HG02623 (cell line): ENCODE results near the gene SP8.

ENCODE experiments used
- ATAC-seq: cut with Tn5 transposase; IDR thresholded peaks from one replicate; pipeline ENCODE4 v1.9.1; 2021; ENCODE audit warnings: moderate library complexity; ENCODE audit not compliant: unreplicated experiment

Gene SP8

DNA sequence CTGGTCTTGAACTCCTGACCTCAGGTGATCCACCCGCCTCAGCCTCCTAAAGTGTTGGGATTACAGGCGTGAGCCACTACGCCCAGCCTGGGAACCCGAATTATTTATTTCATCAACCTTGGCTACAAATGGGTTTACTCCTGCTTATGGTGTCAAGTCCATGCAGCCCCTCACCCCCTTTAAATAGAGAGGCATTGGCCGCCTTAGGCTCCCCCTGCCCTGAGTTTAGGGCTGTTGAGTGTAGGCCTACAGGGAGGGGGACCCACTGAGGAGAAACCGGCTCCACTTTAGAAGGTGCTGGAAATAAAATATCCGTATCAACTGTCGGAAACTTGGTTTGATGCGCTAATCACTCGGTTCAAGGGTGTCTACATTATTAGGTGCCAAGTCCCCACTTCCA lies 8.7 kb upstream of the SP8 start:
- ATAC-seq: no peak

DNA sequence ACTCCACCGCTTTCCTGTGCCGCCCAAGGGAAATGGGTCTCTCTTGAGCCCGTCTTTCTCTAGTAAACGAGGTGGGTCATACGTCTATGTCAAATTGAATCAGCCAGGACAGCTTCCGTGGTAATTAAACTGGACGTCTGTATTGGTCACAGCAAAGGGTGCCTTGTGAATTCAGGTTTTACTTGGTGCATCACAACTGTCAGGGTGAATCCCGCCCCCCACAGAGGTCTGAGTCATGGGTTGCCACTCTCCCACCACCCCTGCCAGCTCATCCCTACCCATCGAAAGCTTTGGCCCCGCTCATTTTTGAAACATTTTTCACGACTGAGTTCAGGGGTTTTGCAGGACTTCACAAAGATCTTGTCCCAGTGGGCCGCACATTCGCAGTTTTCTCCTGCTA lies 8.0 kb upstream of the SP8 start:
- no peak for ATAC-seq

DNA sequence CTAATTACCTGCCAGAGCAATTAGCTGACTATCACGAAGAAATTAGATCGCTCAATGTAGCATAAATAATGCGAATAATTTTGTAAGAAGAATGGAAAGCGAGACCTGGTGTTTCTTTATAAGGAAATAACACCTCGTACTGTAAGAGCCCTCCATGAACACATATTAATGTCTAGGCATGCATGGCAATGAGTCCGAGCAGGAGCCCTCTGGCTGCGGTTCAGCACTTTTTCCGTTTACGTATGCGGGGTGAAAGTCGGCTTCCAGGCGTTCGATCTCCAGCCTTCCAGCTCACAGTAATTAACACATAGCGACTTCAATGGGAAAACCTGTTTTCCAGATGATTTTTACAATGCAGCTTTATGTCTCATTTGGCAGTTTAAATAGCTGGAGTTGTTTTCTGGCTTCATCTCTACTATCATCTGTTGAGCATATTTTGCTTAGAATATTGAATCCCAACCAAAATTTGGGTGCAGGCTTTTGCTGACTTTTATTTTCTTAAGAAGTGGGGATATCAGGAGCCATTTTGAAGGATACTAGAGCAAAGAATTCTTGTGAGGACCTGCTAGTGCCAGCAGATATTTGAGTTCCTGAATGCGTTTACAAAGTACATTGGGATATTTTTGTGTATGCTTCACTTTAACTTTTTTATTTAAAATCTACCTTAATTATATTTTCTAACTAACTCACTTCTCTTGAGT lies 7.2 kb upstream of the SP8 start:
- no peak for ATAC-seq

DNA sequence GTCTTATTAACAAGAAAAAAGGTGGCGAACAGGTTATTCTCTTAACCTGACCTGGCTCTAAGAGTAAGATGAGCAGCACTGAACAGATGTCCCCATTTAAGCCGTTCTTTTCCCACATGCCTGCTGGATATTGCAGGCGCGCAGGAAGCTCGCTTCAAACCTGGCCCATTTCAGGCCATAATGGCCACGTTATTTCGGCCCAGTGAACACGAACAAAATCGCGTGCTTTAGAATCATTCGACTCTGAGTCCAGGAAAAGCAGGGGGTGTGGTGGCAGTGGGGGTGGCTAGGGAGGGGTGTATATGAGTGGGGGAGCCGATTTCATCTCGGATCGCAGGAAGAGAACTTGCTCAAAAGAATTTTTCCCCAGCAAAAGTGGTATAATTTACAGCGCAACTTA lies 6.6 kb upstream of the SP8 start:
- no peak for ATAC-seq

DNA sequence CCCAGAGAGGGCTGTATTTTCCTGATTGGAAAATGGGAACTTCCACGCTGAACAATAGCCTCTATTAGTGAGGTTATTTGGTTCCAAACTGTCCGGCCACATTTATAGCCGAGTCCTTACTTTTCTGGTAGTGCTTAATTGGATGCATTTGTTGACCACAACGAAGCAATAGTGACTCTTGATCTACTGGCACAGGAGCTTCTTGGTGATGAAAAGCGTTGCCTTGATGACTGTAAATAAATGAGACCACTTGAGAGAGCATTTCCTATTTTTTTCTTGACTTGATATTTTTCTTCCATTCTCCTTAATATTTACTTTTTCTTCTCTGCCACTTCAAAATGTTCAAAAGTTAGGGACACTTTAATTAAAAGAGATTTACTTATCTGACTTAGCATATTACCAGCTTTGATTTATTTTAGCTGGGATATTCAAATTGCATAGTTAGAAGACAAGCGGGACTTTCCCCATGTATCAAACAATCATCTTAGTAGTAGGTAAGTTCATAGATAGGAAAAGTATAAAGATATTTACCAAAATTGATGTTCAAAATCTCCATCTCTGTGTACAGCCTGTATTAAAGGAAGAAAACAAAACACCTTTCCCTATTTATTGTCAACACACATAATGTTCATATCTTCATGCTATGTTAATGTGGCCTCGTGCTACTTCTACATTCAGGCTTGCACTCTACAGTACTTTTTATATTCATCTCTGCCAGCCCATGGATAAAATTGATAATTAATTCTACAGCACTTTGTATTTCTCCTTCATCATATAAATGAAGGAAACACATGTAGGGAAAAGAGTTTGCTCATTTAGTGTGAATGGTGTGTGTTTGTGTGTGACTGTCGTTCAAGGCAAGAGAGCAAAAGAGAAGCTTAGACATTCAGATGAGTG lies 5.1 kb upstream of the SP8 start:
- no peak for ATAC-seq

DNA sequence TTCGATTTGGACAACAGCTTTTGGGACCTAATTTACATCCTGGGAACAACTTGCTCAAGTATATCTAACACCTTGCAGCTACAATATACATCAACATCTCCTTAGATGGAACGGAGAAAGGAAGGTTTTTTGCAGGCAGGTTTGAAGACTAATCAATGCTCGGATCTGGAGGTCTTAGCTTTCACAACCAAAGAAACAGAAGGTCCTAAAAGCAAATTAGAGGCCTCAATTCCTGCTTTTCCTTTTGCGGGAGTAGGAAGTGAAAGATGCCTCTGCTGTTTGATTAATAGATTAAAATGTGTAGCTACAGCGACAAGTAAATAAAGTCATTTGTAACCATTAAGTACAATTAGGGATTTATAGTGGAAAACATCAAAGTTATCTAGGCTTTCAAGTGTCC lies 3.7 kb upstream of the SP8 start:
- no peak for ATAC-seq

DNA sequence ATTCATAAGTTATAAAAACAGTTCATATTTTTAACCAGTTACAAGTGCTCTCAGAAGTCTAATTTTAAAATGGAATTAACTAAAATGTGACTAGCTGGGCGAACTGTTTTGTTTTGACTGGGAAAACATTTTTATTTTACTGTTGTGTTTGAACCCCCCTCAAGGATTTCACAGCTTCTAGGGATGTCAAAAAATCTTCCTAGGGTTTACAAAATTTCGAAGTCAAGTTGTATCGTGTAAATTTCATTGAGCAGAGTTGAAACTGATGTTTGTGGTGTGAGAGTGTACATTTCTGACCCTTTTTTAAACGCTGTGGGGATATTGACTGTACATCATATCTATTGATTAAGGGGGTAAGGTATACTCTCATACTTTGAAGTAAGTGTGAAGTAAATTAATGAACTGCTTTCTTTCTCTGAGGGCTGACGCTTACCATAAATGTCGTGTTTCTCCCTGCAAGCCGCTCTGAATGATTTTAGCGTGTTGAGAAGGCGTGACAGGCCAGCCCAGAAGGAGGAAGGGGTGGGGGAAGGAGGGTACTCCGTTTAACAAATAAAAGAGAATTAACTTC lies 1.8 kb upstream of the SP8 start:
- ATAC-seq: no peak

DNA sequence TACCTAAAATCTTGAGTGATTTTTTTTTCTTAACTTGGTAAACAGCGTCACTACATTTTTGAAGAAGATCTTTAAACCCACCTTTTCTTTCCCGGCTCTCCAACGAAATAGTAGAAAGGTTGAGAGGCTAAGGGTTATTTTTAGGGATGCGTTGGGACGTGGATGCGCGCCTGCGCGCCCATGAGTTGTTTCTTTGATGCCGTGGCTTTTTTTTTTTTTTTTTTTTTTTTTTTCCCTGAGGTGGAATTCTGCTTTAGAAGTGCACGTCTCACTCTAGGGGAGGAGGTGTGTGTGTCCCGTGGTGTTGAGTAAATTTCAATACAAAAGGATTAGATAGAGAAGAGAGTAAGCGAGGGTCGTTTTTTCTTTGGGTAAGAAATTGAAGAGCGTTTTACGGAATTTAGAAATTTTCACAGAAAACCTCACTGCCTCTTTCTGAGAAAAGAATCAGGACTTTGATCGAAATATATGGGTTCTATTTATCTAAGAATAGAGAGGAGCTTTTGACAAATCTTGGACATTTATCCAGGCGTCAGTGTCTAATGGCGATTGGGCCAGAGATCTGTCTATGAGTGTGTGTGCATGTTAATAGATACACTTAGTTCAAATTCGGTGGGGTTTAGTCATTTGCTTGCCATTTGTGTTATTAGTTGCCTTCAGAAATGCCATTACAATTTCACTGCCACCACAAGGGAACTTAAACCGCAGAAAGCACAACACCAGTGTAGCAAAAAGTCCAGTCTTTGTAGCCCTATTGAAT lies 1.2 kb upstream of the SP8 start:
- no peak for ATAC-seq

DNA sequence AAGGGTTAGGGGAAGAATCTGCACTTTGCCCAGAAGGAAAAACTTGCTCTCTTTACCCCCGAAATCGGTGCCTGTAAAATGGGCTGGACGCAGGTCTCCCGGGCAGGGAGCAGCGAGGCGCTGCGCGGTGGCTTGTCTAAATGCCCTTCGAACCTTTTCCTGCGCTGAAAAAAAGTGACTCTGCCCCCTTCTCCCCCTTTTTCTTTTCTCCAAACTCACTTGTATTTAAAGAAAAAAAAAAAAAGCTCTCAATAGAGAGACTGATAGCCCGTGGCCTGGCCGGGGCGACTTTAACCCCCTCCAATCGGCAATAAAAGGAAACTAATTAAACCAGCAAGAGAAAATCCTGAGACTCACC lies 286 bp downstream of the SP8 start:
- ATAC-seq: no peak

DNA sequence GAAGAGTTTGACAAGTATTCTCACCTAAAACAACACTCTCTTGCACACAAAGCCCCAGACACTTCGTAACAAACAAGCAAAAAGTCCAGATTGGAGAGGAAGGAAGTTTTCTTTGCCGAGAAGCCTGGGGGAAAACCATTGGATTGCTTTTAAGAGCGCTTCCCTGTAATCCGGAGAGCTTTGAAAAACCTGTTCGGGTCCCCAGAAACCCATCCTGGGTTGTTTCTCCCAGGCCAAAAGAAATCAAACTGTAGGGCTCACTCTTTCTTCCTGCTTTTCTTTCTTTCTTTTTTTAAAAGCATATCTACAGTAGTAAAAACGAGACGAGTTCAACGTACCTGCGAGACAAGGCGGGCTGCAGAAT lies 655 bp downstream of the SP8 start:
- no peak for ATAC-seq

DNA sequence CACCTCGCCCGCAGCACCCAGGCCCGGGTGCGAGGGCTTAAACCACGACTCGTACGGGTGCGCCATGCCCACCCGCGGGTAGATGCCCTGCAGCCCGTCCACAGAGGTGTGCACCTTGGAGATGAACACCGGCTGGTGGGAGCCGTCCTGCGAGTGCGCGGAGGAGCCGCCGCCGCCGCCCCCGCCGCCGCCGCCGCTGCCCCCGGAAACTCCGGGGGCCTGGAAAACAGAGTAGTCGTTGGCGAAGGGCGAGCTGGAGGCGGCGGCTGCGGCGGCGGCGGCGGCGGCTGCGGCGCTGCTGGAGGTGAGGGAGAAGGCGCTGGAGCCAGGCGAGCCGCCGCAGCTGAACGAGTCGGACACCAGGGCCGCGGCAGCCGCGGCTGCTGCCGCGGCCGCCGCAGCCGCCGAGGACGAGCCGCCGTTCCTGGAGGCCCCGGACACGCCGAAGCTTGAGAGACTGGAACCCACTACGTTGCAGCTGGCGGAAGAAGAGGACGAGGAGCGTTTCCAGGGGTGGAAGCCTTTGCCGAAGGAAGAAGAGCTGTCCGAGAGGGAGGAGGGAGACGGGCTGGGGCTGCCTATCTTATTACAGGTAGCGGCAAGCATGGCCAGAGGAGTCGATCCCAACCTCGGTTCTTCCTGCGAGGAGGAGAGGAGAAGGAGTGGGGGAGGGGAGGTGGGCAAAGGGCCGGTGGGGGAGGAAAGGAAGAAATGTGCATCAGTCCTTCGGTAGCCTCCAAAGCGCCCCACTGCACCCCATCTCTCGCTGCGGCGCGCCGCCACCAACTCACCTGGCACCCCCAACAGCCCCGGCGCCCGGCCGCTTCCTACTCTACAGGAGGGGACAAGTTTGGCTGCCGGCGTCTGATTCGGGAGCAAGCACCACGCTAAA lies 1.3 kb downstream of the SP8 start:
- no peak for ATAC-seq

DNA sequence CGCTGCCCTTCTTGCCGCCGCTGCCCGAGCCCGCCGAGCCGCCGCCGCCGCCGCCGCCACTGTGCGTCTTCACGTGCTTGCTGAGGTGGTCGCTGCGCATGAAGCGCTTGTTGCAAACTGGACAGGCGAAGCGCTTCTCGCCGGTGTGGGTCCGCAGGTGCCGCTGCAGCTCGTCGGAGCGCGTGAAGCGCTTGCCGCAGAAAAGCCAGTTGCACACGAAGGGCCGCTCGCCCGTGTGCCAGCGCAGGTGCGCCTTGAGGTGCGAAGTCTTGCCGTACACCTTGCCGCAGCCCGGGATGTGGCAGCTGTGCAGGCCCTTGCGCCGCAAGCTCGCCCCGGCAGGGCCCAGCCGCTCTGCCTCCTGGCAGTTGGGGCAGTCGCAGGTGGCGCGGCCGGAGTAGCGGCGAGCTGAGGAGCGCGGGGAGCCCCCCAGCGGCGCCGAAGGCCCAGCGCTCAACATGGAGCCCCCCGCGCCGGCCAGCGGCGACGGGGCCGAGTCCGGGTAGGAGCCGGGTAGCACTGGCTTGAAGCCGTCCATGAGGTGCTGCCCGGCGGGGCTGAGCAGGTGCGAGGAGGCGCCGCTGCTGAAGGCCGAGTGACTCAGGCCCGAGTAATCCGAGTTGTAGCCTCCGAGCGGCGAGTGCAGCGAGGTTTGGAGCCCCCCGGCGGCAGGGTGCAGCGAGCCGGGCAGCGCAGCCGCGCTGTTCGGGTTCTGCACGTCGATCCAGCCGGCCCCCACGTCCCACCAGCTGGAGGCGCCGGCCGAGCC lies 2.1 kb downstream of the SP8 start:
- ATAC-seq: no peak

DNA sequence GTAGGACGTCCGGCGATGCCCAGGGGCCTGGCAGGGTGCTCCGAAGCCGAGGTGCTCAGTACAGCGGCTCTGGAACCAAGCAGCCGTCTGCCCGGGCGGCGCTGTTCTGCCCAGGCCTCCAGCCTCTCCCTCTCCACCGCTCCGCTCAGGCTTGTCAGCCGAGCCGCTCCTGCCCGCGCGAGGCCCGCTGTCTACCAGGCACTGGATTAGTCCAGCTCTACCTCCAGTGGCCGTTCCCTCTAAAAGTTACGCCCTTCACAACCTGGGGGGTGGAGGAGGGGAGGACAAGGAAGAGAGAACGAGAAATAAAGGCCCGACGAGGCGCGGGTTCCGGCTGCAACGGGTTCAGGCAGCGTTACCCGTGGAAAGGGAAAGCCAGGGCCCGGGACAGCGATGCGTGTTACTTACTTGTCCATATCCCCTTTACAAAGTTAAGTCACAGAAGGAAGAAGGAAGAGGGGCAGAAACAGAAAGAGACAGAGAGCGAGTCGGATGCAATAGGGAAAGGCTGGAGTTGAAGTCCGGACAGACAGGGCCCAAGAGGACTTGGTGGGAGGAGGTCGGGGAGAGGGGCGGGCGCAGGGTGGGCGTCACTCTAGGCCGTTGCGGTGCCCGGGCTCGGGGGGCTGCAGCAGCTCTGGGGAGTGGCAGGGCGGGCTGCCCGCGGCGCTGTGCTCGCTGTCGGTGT lies 2.8 kb downstream of the SP8 start:
- no peak for ATAC-seq

DNA sequence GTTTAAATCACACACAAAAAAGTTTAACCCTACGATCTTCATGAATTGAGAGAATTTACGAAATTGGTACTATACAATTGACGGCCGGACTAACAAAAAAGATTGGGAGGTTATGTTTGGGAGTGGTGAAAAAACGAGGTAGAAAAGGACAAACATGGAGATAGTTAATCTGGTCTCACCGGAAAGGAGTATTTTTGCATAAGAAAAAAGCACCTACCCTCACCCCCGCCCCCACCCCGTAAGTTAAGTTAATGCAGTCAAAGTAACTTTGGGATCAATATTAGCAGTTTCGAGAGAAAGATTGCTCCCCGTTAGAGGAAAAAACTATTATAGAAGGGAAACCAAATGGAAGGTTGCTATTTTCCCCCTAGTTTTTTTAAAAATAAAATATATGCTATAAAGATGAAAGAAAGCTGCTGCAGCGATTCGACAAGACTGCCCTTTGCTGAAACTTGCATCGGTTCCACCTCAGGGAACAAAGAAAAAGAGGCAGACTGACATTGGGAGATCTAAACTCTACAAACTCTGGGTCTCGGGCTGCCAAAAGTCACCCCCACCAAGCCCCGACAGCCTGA lies 3.5 kb downstream of the SP8 start:
- no peak for ATAC-seq

DNA sequence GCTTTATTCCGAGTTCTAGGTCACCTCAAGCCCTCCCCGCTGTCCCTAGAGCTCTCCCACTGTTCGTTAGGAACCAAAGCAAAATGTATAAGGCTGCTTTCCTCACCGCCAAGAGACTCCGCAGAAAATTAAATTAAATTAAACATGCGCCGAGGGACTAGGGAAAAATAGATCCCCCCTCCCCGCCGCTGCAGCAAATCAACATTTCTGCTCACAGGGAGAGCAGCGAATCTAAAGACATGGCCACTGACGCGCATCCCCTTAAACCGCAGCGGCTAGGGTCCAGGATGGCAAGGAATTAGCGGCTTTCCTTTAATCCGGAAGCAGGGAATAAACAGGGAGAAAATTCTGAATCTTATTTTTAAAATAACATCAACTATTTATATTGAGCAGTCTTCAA lies 7.6 kb downstream of the SP8 start:
- no peak for ATAC-seq

DNA sequence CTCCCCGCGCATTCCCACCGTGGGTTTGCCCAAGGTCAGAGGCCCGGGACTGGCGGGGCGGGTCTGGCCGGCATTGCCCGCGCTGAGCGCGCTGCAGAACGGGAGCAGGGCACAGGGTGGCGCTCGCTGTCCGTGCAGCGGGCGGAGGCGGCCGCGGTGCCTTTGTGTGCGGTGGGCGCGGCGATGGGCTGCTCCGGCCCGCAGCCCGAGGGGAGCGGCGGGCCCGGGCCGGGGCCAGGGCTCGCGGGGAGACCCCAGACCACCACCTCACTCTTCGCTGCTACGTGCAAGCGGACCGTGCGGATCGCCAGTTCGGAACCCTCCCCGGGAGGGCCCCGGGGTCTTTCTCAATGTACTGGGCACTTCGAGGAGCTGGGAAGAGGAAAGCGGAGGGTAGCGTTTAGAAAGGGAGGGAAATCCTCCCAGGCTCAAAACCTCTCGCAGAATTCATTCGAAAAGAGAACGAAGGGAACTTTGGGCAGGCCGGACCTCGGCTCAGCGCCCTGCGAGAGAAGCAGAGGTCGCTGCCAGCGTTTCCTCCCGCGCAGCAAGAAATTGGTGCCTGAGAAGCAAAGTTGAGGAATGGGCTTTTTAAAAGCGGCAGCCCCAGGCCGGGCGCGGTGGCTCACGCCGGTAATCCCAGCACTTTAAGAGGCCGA lies 8.5 kb downstream of the SP8 start:
- peak; percentile 81 for ATAC-seq

DNA sequence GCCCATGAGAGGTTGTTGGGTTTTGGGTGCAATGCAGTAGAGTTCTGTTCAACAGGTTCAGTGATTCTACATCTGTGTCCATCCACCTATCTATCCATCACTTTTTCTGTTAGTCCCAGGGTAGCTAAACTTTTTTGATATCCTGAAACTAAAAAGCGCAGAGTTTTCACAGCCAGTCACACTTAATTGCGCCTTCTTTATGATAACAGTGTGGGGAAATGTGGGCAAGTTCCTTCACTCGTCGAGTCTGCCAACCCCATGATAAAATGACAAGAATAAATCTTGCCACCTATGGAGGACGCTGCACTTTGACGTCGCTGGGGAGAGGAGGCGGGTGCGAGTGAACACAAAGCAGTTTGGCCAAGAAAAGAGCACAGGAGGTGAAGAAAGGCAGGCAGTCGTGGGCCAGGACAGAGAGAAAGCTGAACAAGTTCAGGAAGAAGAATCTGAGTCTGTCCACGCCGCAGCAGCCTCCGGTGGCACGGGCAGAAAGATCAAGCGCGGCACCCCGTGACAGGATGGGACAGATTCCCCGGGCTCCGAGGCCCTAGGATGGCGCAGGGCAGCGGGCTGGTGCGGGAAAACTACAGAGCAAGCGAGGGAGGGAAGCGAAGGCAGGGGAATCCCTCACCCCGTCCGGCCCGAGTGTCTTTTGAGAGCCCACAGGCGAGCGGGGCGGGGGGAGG lies 9.2 kb downstream of the SP8 start:
- ATAC-seq: peak; percentile 23

DNA sequence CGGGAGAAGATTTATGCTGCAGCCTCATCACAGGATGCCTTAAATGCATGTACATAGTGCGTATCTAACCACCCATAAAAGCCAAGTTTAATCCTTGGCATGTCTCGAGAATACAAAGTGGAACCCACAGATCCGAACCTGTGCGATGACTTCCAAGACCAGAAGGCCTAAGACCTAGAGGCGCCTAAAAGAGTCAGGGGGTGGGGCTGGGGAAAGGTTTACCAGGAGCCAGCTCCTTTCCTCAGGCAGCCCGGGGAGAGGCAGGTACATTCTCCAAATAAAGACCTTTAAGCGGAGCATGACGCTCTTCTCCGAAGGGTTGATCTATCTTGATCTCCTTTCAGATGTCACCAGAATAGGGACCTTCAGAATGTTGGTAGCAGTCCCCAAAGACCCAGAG lies 9.7 kb downstream of the SP8 start:
- no peak for ATAC-seq
